GM12864 (cell line): ENCODE results near the gene NIN.

Experiments used
- DNase-seq: peaks from one replicate; pipeline ENCODE4 v3.0.0-alpha.2; 2011; ENCODE audit warnings: low read depth
- H3K4me3 ChIP-seq: 2 replicates; pipeline ENCODE4 v1.5.1; 2011; ENCODE audit warnings: mild to moderate bottlenecking, low read depth, low read length, control low read depth
- TF ChIP-seq, protein P1 (sequence below): IDR thresholded peaks from 2 replicates; pipeline ENCODE4 v1.5.1; 2011; ENCODE audit warnings: low read depth, mild to moderate bottlenecking, moderate library complexity, low read length, control low read depth, inconsistent platforms; ENCODE audit errors: missing control alignments

The NIN gene

DNA sequence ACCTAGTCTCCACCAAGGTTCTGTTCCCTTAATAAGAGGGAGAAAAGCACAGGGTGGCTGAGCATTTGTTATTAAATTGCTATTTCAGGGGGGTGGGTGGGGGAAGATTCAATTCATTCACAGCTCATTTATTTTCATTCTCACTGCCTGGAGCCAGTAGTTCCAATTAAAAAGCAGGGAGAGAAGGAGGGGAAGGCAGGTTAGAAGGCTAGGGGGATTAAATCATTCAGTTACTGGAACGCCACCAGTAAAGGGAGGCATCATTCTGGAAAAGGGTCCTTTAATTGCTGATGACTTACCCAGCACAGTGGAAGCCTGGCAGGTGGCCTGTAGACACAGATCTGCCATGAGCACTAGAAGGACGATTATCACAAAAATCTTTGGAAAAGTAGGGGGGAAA, 47.4 kb downstream of the NIN start:
- no peak overlapping the region for H3K4me3 ChIP-seq

DNA sequence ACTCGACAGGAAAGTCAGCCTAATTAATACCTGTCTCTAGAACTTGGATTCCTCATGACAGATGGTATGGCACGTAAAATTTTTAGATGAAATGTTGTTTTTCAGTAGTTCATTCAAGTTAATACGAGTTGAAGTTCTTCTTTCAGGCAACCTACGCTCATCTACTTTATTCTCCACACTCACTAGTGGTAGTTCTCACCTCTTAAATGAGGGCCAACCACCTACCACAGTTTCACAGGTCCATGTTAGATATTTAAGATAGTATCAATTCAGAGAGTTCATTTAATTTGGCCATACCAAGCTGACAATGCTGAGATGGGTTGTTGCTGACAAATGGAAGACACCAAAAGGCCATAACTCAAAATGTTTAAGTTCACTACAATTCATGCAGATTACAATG, 50.6 kb downstream of the NIN start:
- H3K4me3 ChIP-seq, result no peak overlapping the region
- TF ChIP-seq, protein P1, sequence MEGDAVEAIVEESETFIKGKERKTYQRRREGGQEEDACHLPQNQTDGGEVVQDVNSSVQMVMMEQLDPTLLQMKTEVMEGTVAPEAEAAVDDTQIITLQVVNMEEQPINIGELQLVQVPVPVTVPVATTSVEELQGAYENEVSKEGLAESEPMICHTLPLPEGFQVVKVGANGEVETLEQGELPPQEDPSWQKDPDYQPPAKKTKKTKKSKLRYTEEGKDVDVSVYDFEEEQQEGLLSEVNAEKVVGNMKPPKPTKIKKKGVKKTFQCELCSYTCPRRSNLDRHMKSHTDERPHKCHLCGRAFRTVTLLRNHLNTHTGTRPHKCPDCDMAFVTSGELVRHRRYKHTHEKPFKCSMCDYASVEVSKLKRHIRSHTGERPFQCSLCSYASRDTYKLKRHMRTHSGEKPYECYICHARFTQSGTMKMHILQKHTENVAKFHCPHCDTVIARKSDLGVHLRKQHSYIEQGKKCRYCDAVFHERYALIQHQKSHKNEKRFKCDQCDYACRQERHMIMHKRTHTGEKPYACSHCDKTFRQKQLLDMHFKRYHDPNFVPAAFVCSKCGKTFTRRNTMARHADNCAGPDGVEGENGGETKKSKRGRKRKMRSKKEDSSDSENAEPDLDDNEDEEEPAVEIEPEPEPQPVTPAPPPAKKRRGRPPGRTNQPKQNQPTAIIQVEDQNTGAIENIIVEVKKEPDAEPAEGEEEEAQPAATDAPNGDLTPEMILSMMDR, result no peak
- DNase-seq, result no peak

More for the DNA sequence above, 47.4 kb downstream of the NIN start:
- no peak for DNase-seq
- TF ChIP-seq, protein P1, result no peak

DNA sequence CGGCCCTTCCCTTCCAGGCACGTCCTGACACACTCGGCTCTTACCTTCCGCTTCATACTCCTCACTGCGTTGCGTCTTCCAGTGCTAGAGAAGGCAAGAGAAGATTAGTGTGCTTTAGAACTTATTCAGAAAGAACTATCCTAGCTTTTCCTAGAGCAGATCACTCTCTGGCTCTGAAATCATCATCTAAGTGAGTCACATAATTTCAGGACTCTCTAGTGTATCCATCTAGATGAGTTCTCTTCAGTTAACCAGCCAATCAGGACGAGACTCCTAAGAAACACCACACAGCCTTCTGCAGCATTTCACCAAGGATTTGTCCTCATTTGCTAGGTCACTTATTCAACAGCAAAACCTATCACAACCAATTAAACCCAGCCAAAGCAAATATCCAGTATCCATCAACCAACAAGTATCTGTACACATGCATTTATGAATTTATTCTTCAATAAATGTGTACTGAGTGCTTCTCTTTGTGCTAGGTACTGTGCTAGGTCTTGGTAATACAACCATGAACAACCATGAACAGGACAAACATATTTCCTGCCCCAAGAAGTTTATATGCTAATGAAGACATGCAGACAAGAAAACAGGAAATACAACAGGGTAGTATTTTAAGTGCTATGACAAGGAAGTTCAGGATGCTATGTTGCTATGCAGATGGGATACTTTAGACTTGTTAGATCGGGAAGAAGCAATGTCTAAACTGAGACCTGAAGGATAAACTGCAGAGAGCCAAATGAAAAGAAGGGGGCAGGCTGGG, 52.1 kb downstream of the NIN start:
- no peak overlapping the region for H3K4me3 ChIP-seq
- TF ChIP-seq, protein P1, result no peak
- no peak for DNase-seq

DNA sequence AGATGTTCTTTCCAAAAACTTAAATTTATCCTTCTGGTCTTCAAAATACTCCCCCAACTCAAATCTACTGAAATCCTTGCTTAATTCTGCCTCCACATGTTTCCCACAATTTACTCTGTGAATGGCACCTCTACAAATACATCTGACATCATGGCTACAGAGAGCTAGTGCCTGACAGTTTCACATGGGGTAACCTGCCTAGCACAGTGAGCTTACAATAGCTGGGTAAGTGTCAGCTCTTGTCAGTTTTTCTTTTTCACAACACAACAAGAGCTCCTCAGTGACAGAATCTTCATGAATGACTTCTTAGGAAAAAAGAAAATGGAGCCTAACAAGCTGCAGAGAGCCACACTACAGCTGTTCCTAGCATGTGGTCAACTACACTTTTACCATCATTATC, 54.4 kb downstream of the NIN start:
- no peak overlapping the region for H3K4me3 ChIP-seq
- DNase-seq, result no peak
- TF ChIP-seq, protein P1, result no peak

DNA sequence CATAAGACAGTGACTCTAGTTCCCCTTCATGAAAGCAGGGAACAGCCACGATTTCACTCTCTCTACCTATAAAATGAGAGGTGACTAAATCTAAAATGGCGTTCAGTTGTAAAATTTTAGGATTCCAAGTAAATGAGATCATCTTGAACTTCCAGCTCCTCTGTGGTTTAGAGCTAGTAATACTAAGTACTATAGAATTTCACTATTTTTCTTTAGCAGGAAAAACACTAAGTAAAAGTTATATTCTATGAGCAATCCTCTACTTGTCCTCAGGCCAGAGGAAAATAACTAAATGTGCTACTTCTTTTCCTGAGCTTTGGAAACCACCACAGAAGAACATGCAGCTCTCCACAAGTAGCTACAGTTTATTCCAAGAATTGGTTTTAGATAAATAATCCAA, 55.6 kb downstream of the NIN start:
- H3K4me3 ChIP-seq, result no peak overlapping the region
- TF ChIP-seq, protein P1, result no peak
- no peak for DNase-seq

DNA sequence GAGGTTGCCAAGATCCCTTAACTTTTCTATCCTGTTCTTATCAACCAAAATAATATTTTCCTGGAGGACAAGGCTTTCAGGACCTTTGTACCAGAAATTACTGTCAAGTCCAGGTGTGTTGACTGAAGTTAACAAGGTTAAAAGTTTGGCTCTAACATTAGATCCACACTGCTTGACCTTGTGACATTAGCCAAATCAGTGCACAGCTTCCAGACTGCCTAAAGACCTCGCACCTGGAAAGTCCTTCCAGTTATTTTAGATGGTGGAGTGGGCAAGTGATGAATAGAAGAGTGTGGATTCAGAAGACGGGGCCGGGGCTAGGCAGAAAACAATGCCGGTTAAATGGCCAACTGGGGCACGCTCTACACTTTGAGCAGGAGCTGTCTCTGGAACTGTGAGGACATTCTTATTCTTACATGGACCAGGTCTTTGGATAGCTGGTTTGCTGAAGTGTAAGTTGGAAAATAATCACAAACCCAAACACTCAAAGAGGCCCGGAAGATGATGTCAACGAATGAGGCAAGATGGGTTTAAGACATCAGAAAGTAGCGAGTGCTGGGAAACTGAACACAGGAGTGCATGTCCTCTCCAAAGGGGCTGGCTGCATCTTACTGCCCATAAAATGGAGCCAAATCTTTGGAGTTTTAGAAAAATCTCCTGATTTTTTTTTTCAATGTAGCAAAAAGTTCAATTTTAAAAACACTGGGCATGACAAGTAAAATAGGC, 56.3 kb downstream of the NIN start:
- H3K4me3 ChIP-seq, result no peak overlapping the region
- TF ChIP-seq, protein P1, result no peak
- DNase-seq, result no peak
